ENCODE measurements around the gene ECEL1.

GRCh38 chr2:232465061-232465460 is 22.6 kb downstream of the ECEL1 start:
- TF ChIP-seq CTCF (conservative IDR thresholded peaks at IDR 0.05) (no peak), EZH2 (IDR thresholded peaks at IDR 0.05; ENCODE audit: low read depth) (no peak)

Measured in PC-9 (cell line).